Type B pancreatic cell (in vitro differentiated cells): ENCODE data around the gene DENND4A. TPM values are rescaled to one million over a fixed set of nuclear protein-coding genes. Genes with fewer than 3 reads are reported as not detected.

Source experiments
- DNase-seq: peaks from one replicate; pipeline ENCODE4 v3.0.0; 2021; ENCODE audit warnings: mixed read lengths; ENCODE audit not compliant: unreplicated experiment; ENCODE audit errors: extremely low spot score
- H3K27ac Mint-ChIP-seq: 2 replicates; pipeline ENCODE4 v1.8.0; 2021; ENCODE audit warnings: mild to moderate bottlenecking, mixed read lengths
- H3K27me3 Mint-ChIP-seq: 2 replicates; pipeline ENCODE4 v1.8.0; 2021; ENCODE audit warnings: mixed read lengths
- H3K36me3 Mint-ChIP-seq: 2 replicates; pipeline ENCODE4 v1.8.0; 2021; ENCODE audit warnings: mixed read lengths
- H3K4me1 Mint-ChIP-seq: one replicate; pipeline ENCODE4 v1.8.0; 2021; ENCODE audit warnings: mixed read lengths; ENCODE audit not compliant: unreplicated experiment
- H3K4me3 Mint-ChIP-seq: 2 replicates; pipeline ENCODE4 v1.8.0; 2021; ENCODE audit warnings: mild to moderate bottlenecking, mixed read lengths
- H3K9me3 Mint-ChIP-seq: 2 replicates; pipeline ENCODE4 v1.8.0; 2021; ENCODE audit warnings: mixed read lengths
- total RNA-seq: library from RNA; stranded (reverse); gene quantifications from 2 replicates; pipeline ENCODE4 v1.2.1, GENCODE V29; 2021; ENCODE audit warnings: low replicate concordance
- TF ChIP-seq, protein P1 (sequence below): fragments of 200-600 bp; sonication (generic); conservative IDR thresholded peaks from 2 replicates; pipeline ENCODE4 v1.5.0; 2021; ENCODE audit warnings: antibody characterized with exemption, mild to moderate bottlenecking

Gene DENND4A
- total RNA-seq, 1 donor from 2014 or later: 13.4 TPM

DNA sequence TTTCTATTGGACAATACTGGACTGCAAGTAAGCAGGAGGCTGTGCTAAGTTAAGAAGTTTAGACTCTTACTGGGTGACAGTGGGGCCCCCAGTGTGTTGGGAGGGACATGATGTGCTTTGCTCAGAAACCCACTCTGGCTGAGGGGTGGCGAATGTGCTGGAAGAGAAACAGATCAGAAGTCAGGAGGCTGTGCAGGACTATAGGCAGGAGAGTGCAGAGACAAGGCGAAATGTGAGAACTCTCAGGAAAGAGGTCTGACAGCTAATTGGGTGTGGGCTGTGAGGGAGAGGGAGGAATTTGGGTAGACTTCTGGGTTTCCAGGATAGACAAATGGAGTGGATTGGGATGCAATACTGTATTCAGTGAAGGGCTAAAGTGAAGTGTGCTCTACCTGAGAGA, 158.3 kb downstream of the DENND4A start:
- no peak for DNase-seq
- Mint-ChIP-seq H3K27me3 (no peaks in the 10 kb centered on the region), H3K9me3 (no peaks in the 10 kb centered on the region), H3K36me3 (no peaks in the 10 kb centered on the region), H3K4me3 (no peak overlapping the region), H3K27ac (no peak overlapping the region), H3K4me1 (peaks cover 10% of the 10 kb centered on the region)
- TF ChIP-seq, protein P1, sequence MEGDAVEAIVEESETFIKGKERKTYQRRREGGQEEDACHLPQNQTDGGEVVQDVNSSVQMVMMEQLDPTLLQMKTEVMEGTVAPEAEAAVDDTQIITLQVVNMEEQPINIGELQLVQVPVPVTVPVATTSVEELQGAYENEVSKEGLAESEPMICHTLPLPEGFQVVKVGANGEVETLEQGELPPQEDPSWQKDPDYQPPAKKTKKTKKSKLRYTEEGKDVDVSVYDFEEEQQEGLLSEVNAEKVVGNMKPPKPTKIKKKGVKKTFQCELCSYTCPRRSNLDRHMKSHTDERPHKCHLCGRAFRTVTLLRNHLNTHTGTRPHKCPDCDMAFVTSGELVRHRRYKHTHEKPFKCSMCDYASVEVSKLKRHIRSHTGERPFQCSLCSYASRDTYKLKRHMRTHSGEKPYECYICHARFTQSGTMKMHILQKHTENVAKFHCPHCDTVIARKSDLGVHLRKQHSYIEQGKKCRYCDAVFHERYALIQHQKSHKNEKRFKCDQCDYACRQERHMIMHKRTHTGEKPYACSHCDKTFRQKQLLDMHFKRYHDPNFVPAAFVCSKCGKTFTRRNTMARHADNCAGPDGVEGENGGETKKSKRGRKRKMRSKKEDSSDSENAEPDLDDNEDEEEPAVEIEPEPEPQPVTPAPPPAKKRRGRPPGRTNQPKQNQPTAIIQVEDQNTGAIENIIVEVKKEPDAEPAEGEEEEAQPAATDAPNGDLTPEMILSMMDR: no peak

- no peaks in the 10 kb centered on the region for H3K27me3 Mint-ChIP-seq
- DNase-seq: no peak
- TF ChIP-seq, protein P1: no peak
- no peaks in the 10 kb centered on the region for H3K36me3 Mint-ChIP-seq
- no peak overlapping the region for H3K4me3 Mint-ChIP-seq
- peaks cover 6% of the 10 kb centered on the region for H3K4me1 Mint-ChIP-seq
- H3K27ac Mint-ChIP-seq: no peak overlapping the region
- H3K9me3 Mint-ChIP-seq: no peaks in the 10 kb centered on the region
Measured at GRCh38 chr15:65632780-65633375, 159.2 kb downstream of the DENND4A start.

- no peak for DNase-seq
- H3K4me1 Mint-ChIP-seq: peaks cover 6% of the 10 kb centered on the region
- H3K36me3 Mint-ChIP-seq: no peaks in the 10 kb centered on the region
- no peak overlapping the region for H3K27ac Mint-ChIP-seq
- TF ChIP-seq, protein P1: no peak
- H3K9me3 Mint-ChIP-seq: no peaks in the 10 kb centered on the region
- H3K4me3 Mint-ChIP-seq: no peak overlapping the region
- H3K27me3 Mint-ChIP-seq: no peaks in the 10 kb centered on the region
Measured at GRCh38 chr15:65631503-65631902, 160.6 kb downstream of the DENND4A start.

DNA sequence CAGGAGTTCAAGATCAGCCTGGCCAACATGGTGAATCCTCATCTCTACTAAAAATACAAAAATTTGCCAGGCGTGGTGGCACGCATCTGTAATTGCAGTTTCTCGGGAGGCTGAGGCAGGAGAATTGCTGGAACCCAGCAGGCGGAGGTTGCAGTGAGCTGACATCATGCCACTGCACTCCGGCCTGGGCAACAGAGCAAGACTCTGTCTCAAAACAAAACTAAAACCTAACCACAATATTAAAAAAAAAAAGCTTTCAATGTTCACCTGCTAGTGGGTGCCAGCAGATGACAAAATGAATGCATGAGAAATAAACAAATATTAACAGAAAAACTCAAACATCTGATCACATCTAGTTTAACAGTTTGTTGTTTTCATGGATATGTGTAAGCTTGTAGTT, 161.3 kb downstream of the DENND4A start:
- H3K27ac Mint-ChIP-seq: no peak overlapping the region
- H3K27me3 Mint-ChIP-seq: no peaks in the 10 kb centered on the region
- no peak for DNase-seq
- peaks cover 6% of the 10 kb centered on the region for H3K4me1 Mint-ChIP-seq
- H3K9me3 Mint-ChIP-seq: no peaks in the 10 kb centered on the region
- TF ChIP-seq, protein P1: no peak
- no peak overlapping the region for H3K4me3 Mint-ChIP-seq
- H3K36me3 Mint-ChIP-seq: peaks cover under 1% of the 10 kb centered on the region

DNA sequence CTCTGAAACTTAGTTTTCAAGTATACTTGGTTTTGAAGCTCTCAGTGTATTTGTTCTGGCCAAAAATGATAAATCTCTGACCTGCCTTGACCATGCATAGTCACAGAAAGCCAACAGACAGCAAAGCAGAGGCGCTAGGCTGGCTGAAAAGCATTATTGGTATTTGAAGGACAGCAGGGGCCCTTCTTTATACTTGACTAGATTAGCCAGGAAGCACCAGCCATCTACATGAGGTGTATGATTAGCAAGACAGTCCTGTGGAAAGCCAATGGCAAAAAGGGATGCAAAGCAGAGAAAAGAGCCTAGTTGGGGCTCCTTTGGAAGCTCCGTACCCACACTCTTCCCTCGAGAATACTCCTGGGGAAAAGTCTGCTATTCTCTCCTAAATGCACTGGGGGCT, 162.5 kb downstream of the DENND4A start:
- Mint-ChIP-seq H3K27ac (no peak overlapping the region), H3K4me1 (peaks cover 6% of the 10 kb centered on the region), H3K4me3 (no peak overlapping the region), H3K9me3 (no peaks in the 10 kb centered on the region), H3K36me3 (peaks cover 8% of the 10 kb centered on the region), H3K27me3 (no peaks in the 10 kb centered on the region)
- TF ChIP-seq, protein P1: no peak
- no peak for DNase-seq

DNA sequence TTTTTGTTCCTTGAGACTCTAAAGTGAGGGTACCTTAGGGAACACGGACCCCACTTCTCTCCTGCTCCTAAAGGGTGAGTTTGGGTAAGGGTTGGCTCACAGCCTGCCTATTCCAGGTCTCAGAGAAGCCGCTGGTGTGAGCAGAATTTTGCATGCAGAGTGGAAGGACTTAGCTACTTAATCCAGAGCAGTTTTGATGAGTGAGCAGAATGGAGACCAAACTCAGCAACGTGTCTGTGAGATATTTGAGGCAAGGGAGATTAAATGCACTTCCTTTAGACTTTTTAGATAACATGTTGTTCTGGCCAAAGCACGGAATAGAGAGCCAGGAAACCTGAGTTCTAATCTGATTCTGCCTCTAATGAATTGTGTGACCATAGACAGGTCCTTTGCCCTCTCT, 165.2 kb downstream of the DENND4A start:
- H3K9me3 Mint-ChIP-seq: no peaks in the 10 kb centered on the region

More for the DNA sequence above, 165.2 kb downstream of the DENND4A start:
- Mint-ChIP-seq H3K36me3 (peaks cover 12% of the 10 kb centered on the region), H3K4me1 (no peaks in the 10 kb centered on the region), H3K27ac (no peak overlapping the region), H3K27me3 (no peaks in the 10 kb centered on the region), H3K4me3 (no peak overlapping the region)
- TF ChIP-seq, protein P1: no peak
- DNase-seq: no peak
